Spinal cord (tissue), 10 donors: ENCODE measurements around the gene SPATA6. TPM values are rescaled to one million over a fixed set of nuclear protein-coding genes. Genes with fewer than 3 reads are reported as not detected.
"Not testable (repeated sequence)": the region's sequence is repeated elsewhere in the genome, so short reads cannot be mapped to it uniquely, and the experiment has no call there.

Source experiments
- DNase-seq, 6 donors: peaks; one replicate each; pipeline versions ENCODE4 v3.0.0 to v3.0.0-alpha.2; 2013 to 2015; ENCODE audit warnings: low spot score in 6 of 6, low read depth in 4 of 6
- H3K27ac ChIP-seq: one replicate; pipeline ENCODE4 v1.5.1; 2013; ENCODE audit warnings: low read depth, low read length, control low read depth
- H3K27me3 ChIP-seq: one replicate; pipeline ENCODE4 v1.6.1; 2013; ENCODE audit warnings: low read length; ENCODE audit not compliant: control insufficient read depth, insufficient read depth
- H3K36me3 ChIP-seq: one replicate; pipeline ENCODE4 v1.6.1; 2013; ENCODE audit warnings: low read length; ENCODE audit not compliant: control insufficient read depth, insufficient read depth
- H3K4me1 ChIP-seq: one replicate; pipeline ENCODE4 v1.6.1; 2013; ENCODE audit warnings: low read length; ENCODE audit not compliant: control insufficient read depth, insufficient read depth
- H3K4me3 ChIP-seq: one replicate; pipeline ENCODE4 v1.5.1; 2013; ENCODE audit warnings: low read depth, low read length, control low read depth
- H3K9me3 ChIP-seq: one replicate; pipeline ENCODE4 v1.6.1; 2013; ENCODE audit warnings: low read length; ENCODE audit not compliant: control insufficient read depth, insufficient read depth
- WGBS: methylation state at CpG from one replicate; pipeline ENCODE4 v1.1.5; 2013; ENCODE audit warnings: missing lambda C conversion rate; ENCODE audit not compliant: insufficient coverage; 5-methylcytosine and 5-hydroxymethylcytosine counted together
- polyA plus RNA-seq, 2 donors: library from polyadenylated mRNA; unstranded; fragments of 120-200 nt; gene quantifications; one replicate each; pipeline ENCODE4 v1.2.1, GENCODE V29; 2013; ENCODE audit not compliant: insufficient read length in 2 of 2
- total RNA-seq, 2 donors: library from RNA; depleted of rRNA in 1 of 2; stranded (reverse); fragments of 120-200 nt in 1 of 2; fragments of >200 nt in 1 of 2; gene quantifications; one replicate each; pipeline versions ENCODE4 v1.2.3 to v1.2.4, GENCODE V29; 2013 to 2014
- donor health status: healthy.

The SPATA6 gene
- total and polyA plus RNA-seq, 4 donors, result 18.7 to 71.1 (median 33.9) TPM

GRCh38 chr1:48437379-48437778, 34.6 kb downstream of the SPATA6 start:
- not testable (repeated sequence) for DNase-seq, H3K4me1 ChIP-seq, H3K27me3 ChIP-seq, H3K27ac ChIP-seq, H3K36me3 ChIP-seq, H3K4me3 ChIP-seq, H3K9me3 ChIP-seq

DNA sequence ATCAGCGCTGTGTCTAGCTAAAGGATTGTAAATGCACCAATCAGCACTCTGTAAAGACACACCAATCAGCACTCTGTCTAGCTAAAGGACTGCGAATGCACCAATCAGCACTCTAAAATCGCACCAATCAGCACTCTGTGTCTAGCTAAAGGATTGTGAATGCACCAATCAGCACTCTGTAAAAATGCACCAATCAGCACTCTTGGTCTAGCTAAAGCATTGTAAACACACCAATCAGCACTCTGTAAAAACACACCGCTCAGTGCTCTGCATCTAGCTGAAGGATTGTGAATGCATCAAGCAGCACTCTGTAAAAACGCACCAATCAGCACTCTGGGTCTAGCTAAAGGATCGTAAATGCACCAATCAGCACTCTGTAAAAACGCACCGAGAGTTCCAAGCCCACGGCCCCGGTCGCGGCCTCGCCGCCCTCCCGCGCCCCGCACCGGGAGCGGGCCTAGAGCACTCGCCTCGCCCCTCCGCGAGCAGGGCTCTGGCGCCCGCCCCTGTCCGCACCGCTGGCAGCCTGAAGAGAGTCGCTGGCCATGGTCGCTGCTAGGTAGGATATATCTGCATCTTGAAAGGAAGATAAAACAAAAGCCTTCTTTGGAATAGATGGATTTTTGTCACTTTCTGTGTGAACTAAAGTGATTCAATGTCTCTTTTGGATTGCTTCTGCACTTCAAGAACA, 36.5 kb downstream of the SPATA6 start:
- not testable (repeated sequence) for DNase-seq, H3K4me3 ChIP-seq, H3K27ac ChIP-seq, H3K27me3 ChIP-seq, H3K9me3 ChIP-seq, H3K36me3 ChIP-seq, H3K4me1 ChIP-seq
- WGBS, result 95% methylated on average over 27 of the region's 29 CpGs

GRCh38 chr1:48430832-48431231, 41.2 kb downstream of the SPATA6 start:
- no CpG with 5 or more reads among the region's 1 CpG for WGBS
- peaks cover 3% of the 10 kb centered on the region for H3K9me3 ChIP-seq
- H3K27ac ChIP-seq, result no peak overlapping the region
- no peaks in the 10 kb centered on the region for H3K27me3 ChIP-seq
- H3K4me1 ChIP-seq, result no peaks in the 10 kb centered on the region
- H3K4me3 ChIP-seq, result no peak overlapping the region
- no peak for DNase-seq
- peaks cover 3% of the 10 kb centered on the region for H3K36me3 ChIP-seq

- 50% methylated on average over 1 of the region's 1 CpG for WGBS
- Histone ChIP-seq H3K27ac (no peak overlapping the region), H3K4me3 (no peak overlapping the region), H3K36me3 (no peaks in the 10 kb centered on the region), H3K27me3 (no peaks in the 10 kb centered on the region), H3K9me3 (no peaks in the 10 kb centered on the region), H3K4me1 (no peaks in the 10 kb centered on the region)
- peak in 1 of 6 donors; percentile 10 for DNase-seq
These were observed 50.0 kb downstream of the SPATA6 start for GRCh38 chr1:48422009-48422408.

DNA sequence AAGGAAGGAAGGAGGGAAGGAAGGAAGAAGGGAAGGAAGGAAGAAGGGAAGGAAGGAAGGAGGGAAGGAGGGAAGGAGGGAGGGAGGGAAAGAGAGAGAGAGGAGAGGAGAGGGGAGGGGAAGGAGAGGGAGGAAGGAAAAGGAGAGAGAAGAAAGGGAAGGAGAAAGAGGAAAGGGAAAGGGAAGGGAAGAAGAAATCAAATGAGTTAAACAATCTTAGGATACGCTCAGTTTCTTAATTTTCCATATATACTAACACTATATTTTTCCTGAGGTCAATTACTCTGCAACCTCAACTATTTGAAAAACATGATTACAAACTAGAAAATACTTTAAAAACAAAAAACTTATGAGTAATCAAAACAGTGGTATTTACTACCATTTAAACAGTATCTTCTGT, 53.3 kb downstream of the SPATA6 start:
- Histone ChIP-seq H3K36me3 (no peaks in the 10 kb centered on the region), H3K4me1 (no peaks in the 10 kb centered on the region), H3K9me3 (no peaks in the 10 kb centered on the region), H3K4me3 (no peak overlapping the region), H3K27ac (no peak overlapping the region), H3K27me3 (no peaks in the 10 kb centered on the region)
- no peak for DNase-seq
- no CpG with 5 or more reads among the region's 1 CpG for WGBS

GRCh38 chr1:48415050-48415449, 57.0 kb downstream of the SPATA6 start:
- no peaks in the 10 kb centered on the region for H3K9me3 ChIP-seq
- no peak for DNase-seq
- no peaks in the 10 kb centered on the region for H3K4me1 ChIP-seq
- H3K27ac ChIP-seq, result no peak overlapping the region
- 92% methylated on average over 1 of the region's 4 CpGs for WGBS
- no peaks in the 10 kb centered on the region for H3K36me3 ChIP-seq
- H3K27me3 ChIP-seq, result no peaks in the 10 kb centered on the region
- H3K4me3 ChIP-seq, result no peak overlapping the region

DNA sequence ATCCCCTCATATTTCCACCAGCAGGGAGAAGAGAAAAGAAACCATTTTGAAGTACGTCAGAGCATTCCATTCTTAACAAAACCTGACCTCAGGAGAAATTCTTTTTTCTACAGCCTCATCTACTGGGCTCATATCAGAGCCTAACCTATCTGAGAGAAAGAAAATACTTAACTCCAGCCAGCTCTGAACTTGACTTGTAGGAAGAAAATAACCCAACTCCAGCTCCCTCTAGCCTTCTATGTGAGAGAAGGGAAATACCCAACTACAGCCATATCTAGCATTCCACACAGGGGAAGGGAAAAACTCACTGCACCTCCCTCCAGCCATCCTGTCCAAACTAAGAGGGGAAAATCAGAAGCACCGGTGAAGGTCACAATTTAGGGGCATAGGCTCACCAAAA, 57.7 kb downstream of the SPATA6 start:
- no peak overlapping the region for H3K4me3 ChIP-seq
- H3K36me3 ChIP-seq, result no peaks in the 10 kb centered on the region
- no peaks in the 10 kb centered on the region for H3K9me3 ChIP-seq
- DNase-seq, result peak in 1 of 6 donors; percentile 2
- H3K27ac ChIP-seq, result no peak overlapping the region
- WGBS, result 83% methylated on average over 1 of the region's 2 CpGs
- no peaks in the 10 kb centered on the region for H3K27me3 ChIP-seq
- H3K4me1 ChIP-seq, result no peaks in the 10 kb centered on the region

- H3K36me3 ChIP-seq, result no peaks in the 10 kb centered on the region
- no peaks in the 10 kb centered on the region for H3K9me3 ChIP-seq
- no peak overlapping the region for H3K4me3 ChIP-seq
- no peaks in the 10 kb centered on the region for H3K27me3 ChIP-seq
- DNase-seq, result no peak
- no CpG with 5 or more reads among the region's 2 CpGs for WGBS
- H3K4me1 ChIP-seq, result no peaks in the 10 kb centered on the region
- no peak overlapping the region for H3K27ac ChIP-seq
These were observed 66.1 kb downstream of the SPATA6 start for GRCh38 chr1:48405940-48406339.

GRCh38 chr1:48405400-48405799, 66.6 kb downstream of the SPATA6 start:
- 100% methylated on average over 1 of the region's 1 CpG for WGBS
- no peaks in the 10 kb centered on the region for H3K36me3 ChIP-seq
- no peak overlapping the region for H3K4me3 ChIP-seq
- H3K9me3 ChIP-seq, result no peaks in the 10 kb centered on the region
- H3K27me3 ChIP-seq, result no peaks in the 10 kb centered on the region
- DNase-seq, result no peak
- no peak overlapping the region for H3K27ac ChIP-seq
- H3K4me1 ChIP-seq, result no peaks in the 10 kb centered on the region

DNA sequence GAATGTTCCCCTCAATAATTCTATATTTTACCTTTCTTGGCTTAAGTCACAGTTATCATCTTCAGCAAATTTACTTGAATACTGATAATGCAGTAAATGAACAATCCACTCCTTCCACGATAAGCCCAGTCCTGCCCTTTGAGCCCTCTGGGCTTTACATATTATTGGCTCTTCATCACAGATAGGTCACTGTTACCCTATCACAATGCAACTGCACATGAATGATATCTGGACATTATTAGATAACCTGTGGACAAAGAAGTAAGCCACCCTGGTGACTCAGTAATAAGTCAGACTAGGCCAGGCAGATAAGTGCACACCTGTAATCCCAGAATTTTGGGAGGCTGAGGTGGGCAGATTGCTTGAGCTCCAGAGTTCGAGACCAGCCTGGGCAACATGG, 69.4 kb downstream of the SPATA6 start:
- Histone ChIP-seq H3K9me3 (no peaks in the 10 kb centered on the region), H3K36me3 (no peaks in the 10 kb centered on the region), H3K4me3 (no peak overlapping the region), H3K27me3 (no peaks in the 10 kb centered on the region), H3K4me1 (no peaks in the 10 kb centered on the region), H3K27ac (no peak overlapping the region)
- 100% methylated on average over 1 of the region's 2 CpGs for WGBS
- DNase-seq, result no peak
